GM19240 (cell line): ENCODE data around the gene GALNT2.

Experiments used
- DNase-seq: peaks from one replicate; pipeline ENCODE4 v3.0.0; 2011; ENCODE audit warnings: low spot score; ENCODE audit not compliant: insufficient read length

Gene GALNT2

DNA sequence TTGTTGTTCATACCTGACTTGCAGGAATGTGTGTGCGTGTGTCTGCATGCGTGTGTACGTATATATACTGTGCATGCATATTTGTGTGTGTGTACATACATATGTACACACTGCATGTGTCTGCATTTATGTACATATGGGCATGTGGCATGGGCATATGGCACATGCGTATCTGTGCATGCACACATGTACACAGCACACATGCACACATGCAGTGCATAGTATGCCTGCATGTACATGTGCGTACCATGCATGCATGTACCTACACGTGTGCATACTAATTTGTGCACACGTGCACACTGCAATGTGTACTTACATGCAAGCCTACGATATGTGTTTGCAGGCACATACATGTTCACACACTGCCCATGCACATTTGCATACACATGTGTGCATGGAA is 43.9 kb downstream of the GALNT2 start:
- no peak for DNase-seq

- no peak for DNase-seq
These were observed 45.2 kb downstream of the GALNT2 start for GRCh38 chr1:230112131-230112701.

DNA sequence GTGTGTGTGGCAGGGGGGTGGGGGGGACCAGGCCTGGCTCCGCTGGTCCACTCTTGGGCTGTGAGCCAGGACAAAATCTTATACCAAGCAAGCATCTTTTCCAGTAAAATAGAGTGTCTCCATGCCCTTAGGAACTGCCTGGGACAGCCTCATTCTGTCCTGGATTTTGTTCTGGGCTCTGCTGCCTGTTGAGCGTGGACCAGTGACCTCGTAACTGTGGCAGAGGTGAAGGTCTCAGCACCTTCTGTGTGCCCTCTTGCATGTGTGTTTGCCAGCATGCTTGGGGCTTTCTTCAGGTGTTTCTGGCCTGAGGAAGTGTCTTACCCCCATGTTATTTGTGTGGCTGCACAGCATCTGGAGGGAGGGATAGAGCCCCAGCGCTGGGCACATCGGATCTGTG is 45.7 kb downstream of the GALNT2 start:
- DNase-seq, result no peak

GRCh38 chr1:230113235-230113592 is 46.2 kb downstream of the GALNT2 start:
- DNase-seq, result no peak

- no peak for DNase-seq
These were observed 46.7 kb downstream of the GALNT2 start for GRCh38 chr1:230113593-230114236.

GRCh38 chr1:230114237-230114651 is 47.2 kb downstream of the GALNT2 start:
- no peak for DNase-seq

DNA sequence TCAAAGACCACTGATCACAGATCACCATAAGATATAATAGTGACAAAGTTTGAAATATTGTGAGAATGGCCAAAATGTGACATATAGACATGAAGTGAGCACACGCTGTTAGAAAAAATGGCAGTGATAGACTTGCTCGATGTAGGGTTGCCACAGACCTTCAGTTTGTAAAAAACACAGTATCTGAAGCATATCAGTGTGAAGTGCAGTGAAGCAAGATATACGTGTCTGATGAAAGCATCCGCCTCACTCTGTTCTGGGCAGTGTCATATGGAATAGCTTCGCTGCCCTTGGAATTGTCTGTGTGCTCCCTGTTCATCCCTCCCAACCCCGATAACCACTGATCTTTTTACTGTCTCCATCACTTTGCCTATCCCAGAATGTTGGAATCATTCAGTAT is 50.7 kb downstream of the GALNT2 start:
- no peak for DNase-seq

- DNase-seq, result no peak
These were observed 52.3 kb downstream of the GALNT2 start for GRCh38 chr1:230119340-230119739.

DNA sequence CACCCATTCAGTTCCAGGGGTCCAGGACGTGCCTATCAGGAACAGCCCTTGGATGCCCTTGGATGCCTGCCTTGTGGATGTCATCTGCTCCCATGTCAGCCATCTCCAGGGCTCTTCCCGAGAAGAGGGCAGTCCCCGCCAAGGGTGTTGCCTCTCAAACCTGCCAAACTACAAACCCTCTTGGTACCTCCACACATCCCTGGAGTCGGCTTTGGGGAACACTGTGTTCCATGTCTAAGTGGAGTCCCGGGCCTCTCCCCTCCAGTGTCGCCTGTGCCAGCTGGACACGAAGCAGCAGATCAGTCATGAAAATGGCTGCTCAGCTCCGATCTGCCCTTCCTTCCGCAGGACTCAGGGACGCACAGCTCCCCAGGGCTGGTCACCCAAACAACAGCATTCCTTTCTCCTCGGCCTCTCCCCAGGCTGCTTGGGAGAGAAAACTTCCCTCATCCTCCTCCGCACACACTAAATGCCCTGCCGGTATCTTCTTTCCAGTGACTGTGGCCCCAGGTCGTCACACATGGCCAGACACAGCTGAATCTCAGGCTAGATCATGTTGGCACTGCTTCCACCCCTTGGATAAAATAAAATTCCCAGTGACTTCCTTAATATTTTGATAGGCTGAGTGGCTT is 53.4 kb downstream of the GALNT2 start:
- DNase-seq, result no peak

- DNase-seq, result no peak
These were observed 53.9 kb downstream of the GALNT2 start for GRCh38 chr1:230120921-230121381.

DNA sequence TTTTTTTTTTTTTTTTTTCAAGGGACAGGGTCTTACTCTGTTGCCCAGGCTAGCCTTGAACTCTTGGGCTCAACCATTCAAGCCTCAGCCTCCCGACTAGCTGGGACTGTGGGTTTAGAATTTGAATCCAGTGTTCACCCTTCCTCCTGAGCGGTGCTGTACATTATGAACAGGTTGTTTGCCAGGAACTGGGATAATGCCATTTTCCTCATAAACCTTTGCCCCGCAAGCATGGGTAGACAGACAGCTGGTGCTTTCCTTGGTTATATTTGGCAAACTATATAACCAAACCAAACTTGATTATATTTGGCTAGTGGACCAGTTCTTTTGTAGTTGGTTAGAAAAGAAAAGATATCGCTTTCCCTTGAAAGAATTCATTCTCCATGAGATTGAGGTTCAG is 54.9 kb downstream of the GALNT2 start:
- DNase-seq, result no peak

GRCh38 chr1:230122366-230123279 is 55.6 kb downstream of the GALNT2 start:
- DNase-seq, result no peak

DNA sequence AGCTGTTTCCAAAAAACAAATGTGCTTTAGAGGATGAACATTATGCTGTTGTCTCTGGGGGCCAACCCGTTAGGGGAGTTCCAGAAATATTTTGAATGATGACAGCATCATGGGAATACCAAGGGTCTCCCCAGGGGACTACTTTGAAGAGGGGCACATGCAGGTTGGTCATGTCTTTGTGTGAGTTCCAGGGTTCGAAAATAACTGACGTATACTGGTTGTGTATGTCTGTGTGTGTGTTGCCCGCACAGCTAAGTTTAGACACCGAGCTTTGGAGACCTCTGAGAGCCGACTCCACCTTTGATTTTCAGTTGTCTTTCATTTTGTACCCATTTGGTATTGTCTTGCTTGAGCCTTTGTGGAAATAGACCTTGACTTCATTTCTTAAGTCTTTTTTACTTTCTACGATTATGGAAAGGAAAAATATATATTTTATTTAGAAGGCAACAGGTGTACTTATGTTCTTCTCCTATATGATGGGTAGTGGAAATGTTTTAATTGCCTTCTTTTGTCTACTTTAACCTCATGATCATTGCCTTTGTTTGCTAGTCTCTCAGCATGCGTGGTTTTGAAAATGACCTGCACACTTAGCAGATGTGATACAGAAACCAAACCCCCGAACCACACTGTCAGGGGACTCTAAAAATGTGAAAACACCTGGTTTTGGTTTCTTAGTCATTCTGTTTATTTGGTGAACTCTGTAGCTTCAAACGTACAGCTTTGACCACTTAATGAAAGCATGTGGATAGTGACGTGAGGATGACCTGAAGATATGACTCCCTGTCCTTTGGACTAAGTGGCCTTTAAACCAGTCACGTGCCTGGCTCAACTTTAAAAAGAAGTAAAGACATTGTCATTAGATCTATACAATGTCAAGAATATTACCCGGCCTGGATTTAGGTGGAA is 56.5 kb downstream of the GALNT2 start:
- peak; percentile 67 for DNase-seq

- no peak for DNase-seq
These were observed 57.4 kb downstream of the GALNT2 start for GRCh38 chr1:230124186-230125128.

DNA sequence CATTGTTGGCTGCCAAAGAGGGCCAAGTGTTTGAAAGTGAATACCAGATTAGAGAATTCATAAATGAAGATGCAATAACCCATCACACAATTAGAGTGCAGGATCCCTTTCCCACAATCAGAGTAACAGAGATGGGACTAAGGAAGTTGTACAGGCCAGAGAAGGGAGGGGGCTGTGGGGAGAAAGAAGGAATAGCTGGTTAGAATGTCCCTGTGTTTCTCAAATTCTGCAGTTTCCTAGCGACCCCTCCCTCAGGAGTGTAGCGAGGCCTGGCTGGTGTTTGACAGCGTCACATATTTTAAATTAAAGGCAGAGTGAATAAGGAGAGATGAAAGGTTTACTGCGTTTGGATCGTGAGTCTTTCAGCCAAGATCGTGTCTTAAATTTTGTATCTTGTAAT is 58.1 kb downstream of the GALNT2 start:
- no peak for DNase-seq

GRCh38 chr1:230125640-230126528 is 58.8 kb downstream of the GALNT2 start:
- no peak for DNase-seq

GRCh38 chr1:230126529-230127104 is 59.6 kb downstream of the GALNT2 start:
- DNase-seq, result no peak
